Body of pancreas (tissue), 4 donors: ENCODE results near the gene FOXP3. TPM values are rescaled to one million over a fixed set of nuclear protein-coding genes. Genes with fewer than 3 reads are reported as not detected.

ENCODE experiments used
- ATAC-seq: fragments of 150-250 bp; one replicate; pipeline ENCODE4 v1.9.1; 2016
- DNase-seq, 4 donors: peaks; one replicate each; pipeline ENCODE4 v3.0.0-alpha.2; 2019
- H3K27ac ChIP-seq, 4 donors: fragments of 200-600 bp; sonication (generic); 1 replicate in 3 of 4; 2 replicates in 1 of 4; pipeline versions ENCODE4 v1.5.1 to v1.6.1; 2016 to 2019; ENCODE audit warnings: mild to moderate bottlenecking in 1 of 4, mixed read lengths in 1 of 4, moderate library complexity in 1 of 4
- H3K27me3 ChIP-seq, 2 donors: fragments of 200-600 bp; sonication (generic); one replicate each; pipeline ENCODE4 v1.6.0; 2016; ENCODE audit warnings: mild to moderate bottlenecking in 1 of 2
- H3K36me3 ChIP-seq, 2 donors: fragments of 200-600 bp; sonication (generic); replicated peaks in 1 of 2; 2 replicates each; pipeline ENCODE4 v1.5.1; 2016; ENCODE audit warnings: low read depth in 2 of 2; ENCODE audit not compliant: insufficient read depth in 1 of 2
- H3K4me1 ChIP-seq: fragments of 200-600 bp; sonication (generic); one replicate; pipeline ENCODE4 v1.6.0; 2016
- H3K4me3 ChIP-seq, 2 donors: fragments of 200-600 bp; sonication (generic); 1 replicate in 1 of 2; 2 replicates in 1 of 2; pipeline ENCODE4 v1.5.1; 2016 to 2019
- H3K9me3 ChIP-seq, 3 donors: fragments of 200-600 bp; sonication (generic); 1 replicate in 2 of 3; 2 replicates in 1 of 3; pipeline ENCODE4 v1.5.1; 2016
- CTCF ChIP-seq, 7 experiments: fragments of 450-650 bp in 4 of 7; fragments of 200-600 bp in 3 of 7; sonication (generic) in 3 of 7; IDR thresholded peaks; one replicate each; pipeline ENCODE4 v1.5.1; 2016 to 2019; ENCODE audit warnings: antibody characterized with exemption in 7 of 7
- POLR2A ChIP-seq, 3 donors: fragments of 450-650 bp; IDR thresholded peaks; one replicate each; pipeline ENCODE4 v1.6.1; 2016; ENCODE audit warnings: antibody characterized with exemption in 3 of 3, mild to moderate bottlenecking in 2 of 3
- WGBS, 2 donors: methylation state at CpG; one replicate each; pipeline ENCODE4 v1.1.5; 2017; 5-methylcytosine and 5-hydroxymethylcytosine counted together
- intact Hi-C: fragments of 100-400 bp; cut with DNase I; formaldehyde crosslinking; loops from one replicate; pipeline ENCODE4 v1.15.1; 2023
- total RNA-seq, 2 donors: library from RNA; depleted of rRNA; stranded (reverse); fragments of >200 nt; gene quantifications; one replicate each; pipeline ENCODE4 v1.1.0, GENCODE V29; 2016

FOXP3 gene
- total RNA-seq, 2 donors from 2014 or later: not detected

DNA sequence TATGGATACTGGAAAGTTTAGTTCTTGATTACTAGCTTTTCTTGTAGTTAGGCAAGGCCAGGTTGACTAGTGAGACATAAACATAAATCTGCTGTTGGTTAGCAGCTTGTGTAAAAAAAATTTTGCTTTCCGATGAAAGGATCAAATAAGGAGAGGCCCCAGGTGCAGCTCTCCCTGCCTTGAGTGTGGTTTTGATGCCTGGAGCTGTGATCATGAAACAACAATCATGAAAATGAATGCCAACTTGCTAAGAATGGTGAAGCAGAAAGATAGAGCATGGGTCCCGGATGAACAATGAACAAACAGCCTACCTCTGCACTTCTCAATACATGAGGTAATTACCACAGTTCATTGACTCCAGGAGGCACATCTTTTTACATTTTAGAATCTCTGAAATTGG, 50.1 kb downstream of the FOXP3 start:
- intact Hi-C loops: no loop called here
- H3K4me3 ChIP-seq: no peak overlapping the region
- ATAC-seq (no peak), DNase-seq (no peak)
- H3K36me3 ChIP-seq: no peaks in the 10 kb centered on the region
- H3K27me3 ChIP-seq: no peaks in the 10 kb centered on the region
- H3K27ac ChIP-seq: no peak overlapping the region
- H3K9me3 ChIP-seq: no peaks in the 10 kb centered on the region
- TF ChIP-seq POLR2A (IDR thresholded peaks at IDR 0.05) (no peak), CTCF (IDR thresholded peaks at IDR 0.05) (no peak)
- 86 to 88% methylated on average over 2 of the region's 2 CpGs for WGBS, 2 donors
- H3K4me1 ChIP-seq: no peaks in the 10 kb centered on the region

DNA sequence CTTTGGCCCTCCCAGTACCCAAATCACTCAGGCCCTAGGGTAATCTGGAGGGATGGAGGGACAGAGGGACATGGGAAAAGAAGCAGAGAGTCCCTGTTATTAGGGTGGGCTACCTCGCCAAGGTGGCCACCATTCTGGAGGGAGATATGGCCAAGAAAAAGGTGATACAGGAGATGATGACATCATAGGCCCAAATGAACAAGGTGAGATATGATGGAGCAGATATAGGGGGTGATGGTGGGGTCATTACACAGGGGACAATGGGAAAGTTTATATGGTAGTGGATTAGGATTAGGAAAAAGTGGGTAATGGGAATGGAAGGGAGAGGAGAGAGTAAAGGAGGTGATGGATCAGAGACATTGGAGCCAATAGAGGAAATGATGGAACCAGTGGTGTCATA, 51.6 kb downstream of the FOXP3 start:
- H3K4me3 ChIP-seq: no peak overlapping the region
- DNase-seq (no peak), ATAC-seq (no peak)
- H3K4me1 ChIP-seq: no peaks in the 10 kb centered on the region
- 38 to 45% methylated on average over 1 of the region's 1 CpG for WGBS, 2 donors
- no peaks in the 10 kb centered on the region for H3K36me3 ChIP-seq
- H3K9me3 ChIP-seq: no peaks in the 10 kb centered on the region
- H3K27ac ChIP-seq: no peak overlapping the region
- intact Hi-C loops: no loop called here
- H3K27me3 ChIP-seq: no peaks in the 10 kb centered on the region
- TF ChIP-seq CTCF (IDR thresholded peaks at IDR 0.05) (no peak), POLR2A (IDR thresholded peaks at IDR 0.05) (no peak)

DNA sequence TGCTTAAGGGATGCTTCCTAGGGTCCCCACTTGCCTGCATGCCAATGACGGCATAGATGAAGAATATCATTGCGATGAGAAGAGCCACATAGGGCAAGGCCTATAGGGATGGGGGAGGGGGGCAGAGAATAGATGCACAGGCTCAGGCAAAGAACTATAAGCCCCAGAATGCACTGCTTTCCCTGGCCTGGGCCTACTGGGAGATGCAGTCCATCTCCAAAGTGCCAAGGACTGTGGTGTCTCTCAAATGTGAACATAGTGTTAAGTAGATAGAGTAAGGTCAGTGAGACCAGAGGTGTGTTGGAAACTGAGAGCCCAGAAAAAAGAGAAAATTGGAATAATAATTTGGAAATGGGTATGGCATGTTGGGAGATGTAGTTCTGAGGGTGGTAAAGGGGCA, 52.3 kb downstream of the FOXP3 start:
- WGBS, 2 donors: 90% methylated on average over 2 of the region's 2 CpGs; no CpG with 5 or more reads in 1 of the 2 donors
- H3K36me3 ChIP-seq: no peaks in the 10 kb centered on the region
- no peak overlapping the region for H3K4me3 ChIP-seq
- no peak overlapping the region for H3K27ac ChIP-seq
- ATAC-seq (no peak), DNase-seq (no peak)
- H3K27me3 ChIP-seq: no peaks in the 10 kb centered on the region
- TF ChIP-seq CTCF (IDR thresholded peaks at IDR 0.05) (no peak), POLR2A (IDR thresholded peaks at IDR 0.05) (no peak)
- intact Hi-C loops: no loop called here
- no peaks in the 10 kb centered on the region for H3K4me1 ChIP-seq
- no peaks in the 10 kb centered on the region for H3K9me3 ChIP-seq

- no peaks in the 10 kb centered on the region for H3K9me3 ChIP-seq
- intact Hi-C loops: no loop called here
- 89 to 92% methylated on average over 4 to 9 of the region's 9 CpGs for WGBS, 2 donors
Measured at GRCh38 chrX:49211074-49211473, 53.4 kb downstream of the FOXP3 start.

More at GRCh38 chrX:49211074-49211473, 53.4 kb downstream of the FOXP3 start:
- Histone ChIP-seq H3K4me3 (no peak overlapping the region), H3K27ac (no peak overlapping the region), H3K27me3 (no peaks in the 10 kb centered on the region), H3K36me3 (no peaks in the 10 kb centered on the region), H3K4me1 (no peaks in the 10 kb centered on the region)
- DNase-seq: no peak
- no peak for ATAC-seq
- TF ChIP-seq POLR2A (IDR thresholded peaks at IDR 0.05): no peak
- no peak for TF ChIP-seq CTCF (IDR thresholded peaks at IDR 0.05)
